ENCODE measurements around the gene RABAC1. TPM values are rescaled to one million over a fixed set of nuclear protein-coding genes. Genes with fewer than 3 reads are reported as not detected.

Gene RABAC1
- total RNA-seq, 1 experiment from 2014 or later = 94.0 TPM

DNA sequence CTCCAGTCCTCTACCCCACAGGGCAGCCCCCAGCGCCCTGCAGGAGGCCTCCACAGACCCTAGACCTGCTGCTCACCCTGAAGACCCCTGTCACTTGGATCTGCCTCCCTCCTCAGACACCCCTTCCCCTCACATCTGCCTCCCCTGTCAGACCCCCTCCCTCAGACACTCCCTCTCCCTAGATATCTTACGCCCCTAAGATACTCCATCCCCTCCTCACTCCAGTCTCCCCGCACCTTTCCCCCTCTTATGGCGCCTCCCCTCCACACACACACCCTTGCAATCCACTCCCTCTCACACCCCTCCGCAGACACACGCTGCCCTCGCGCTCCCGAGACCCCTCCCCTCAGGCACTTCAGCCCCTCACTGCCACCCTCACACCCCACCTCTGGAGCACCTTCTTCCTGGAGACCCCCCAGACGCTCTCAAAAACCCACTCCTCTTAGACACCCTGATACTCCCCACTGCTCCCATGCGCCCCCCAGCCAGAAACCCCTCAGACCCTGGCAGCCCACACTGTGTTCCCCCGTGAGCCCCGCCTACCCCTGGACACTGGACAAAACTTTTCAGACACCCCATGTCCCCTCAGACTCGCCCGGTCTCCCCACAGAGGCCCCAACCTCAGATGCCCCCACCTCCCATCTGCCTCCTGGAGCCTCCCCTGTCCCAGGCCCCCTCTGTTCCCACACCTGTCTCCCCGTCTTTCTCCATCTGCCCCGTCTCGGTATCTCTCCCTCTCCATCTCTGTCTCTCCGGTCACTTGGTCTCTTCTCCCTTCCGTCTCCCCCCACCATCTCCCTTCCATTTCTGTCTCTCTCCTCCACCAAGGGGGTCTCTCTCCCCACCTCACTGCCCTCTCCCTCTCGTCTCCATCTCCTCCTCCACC lies 45.3 kb downstream of the RABAC1 start:
- peaks cover 0 to 2% of the 10 kb centered on the region in 2 experiments; a peak in 1 of 5 replicates for H3K9me3 Mint-ChIP-seq
- H2BK5ac ChIP-seq (ENCODE audit: insufficient read length, low read length) = no peak overlapping the region
- peaks cover 5% of the 10 kb centered on the region for H3K23me2 ChIP-seq (ENCODE audit: insufficient read length, low read depth, low read length, poor library complexity, severe bottlenecking)
- no peak overlapping the region for H3T11ph ChIP-seq (ENCODE audit: low read length)
- no peaks in the 10 kb centered on the region for H3K79me1 ChIP-seq (ENCODE audit: insufficient read depth, low read depth, low read length, poor library complexity, severe bottlenecking)
- no peak overlapping the region for H3K56ac ChIP-seq (ENCODE audit: insufficient read length, low read depth, low read length)
- H3K27me3 ChIP-seq (ENCODE audit: insufficient read depth, low read length) = peaks cover 79% of the 10 kb centered on the region
- H4K91ac ChIP-seq (ENCODE audit: insufficient read length, low read depth, low read length) = no peak overlapping the region
- H3K27me3 Mint-ChIP-seq (ENCODE audit: low read depth) = peaks cover under 1% of the 10 kb centered on the region
- no peak overlapping the region for H4K5ac ChIP-seq (ENCODE audit: insufficient read length, low read depth, low read length)
- H3K4me1 ChIP-seq (ENCODE audit: insufficient read depth, low read length) = no peaks in the 10 kb centered on the region
- H2BK15ac ChIP-seq (ENCODE audit: low read depth, low read length) = no peak overlapping the region
- H2BK20ac ChIP-seq (ENCODE audit: low read depth, low read length, poor library complexity, severe bottlenecking) = no peak overlapping the region
- no peaks in the 10 kb centered on the region for H3K9me3 ChIP-seq (ENCODE audit: control insufficient read depth, low read depth, low read length)
- peak overlapping the region; percentile 48 for H3K4me2 ChIP-seq (ENCODE audit: insufficient read depth, insufficient read length, low read length)
- no peaks in the 10 kb centered on the region for H3K79me2 ChIP-seq (ENCODE audit: insufficient read depth, low read length)
- H2AK5ac ChIP-seq (ENCODE audit: insufficient read length, low read length) = no peak overlapping the region
- TF ChIP-seq, protein P1, sequence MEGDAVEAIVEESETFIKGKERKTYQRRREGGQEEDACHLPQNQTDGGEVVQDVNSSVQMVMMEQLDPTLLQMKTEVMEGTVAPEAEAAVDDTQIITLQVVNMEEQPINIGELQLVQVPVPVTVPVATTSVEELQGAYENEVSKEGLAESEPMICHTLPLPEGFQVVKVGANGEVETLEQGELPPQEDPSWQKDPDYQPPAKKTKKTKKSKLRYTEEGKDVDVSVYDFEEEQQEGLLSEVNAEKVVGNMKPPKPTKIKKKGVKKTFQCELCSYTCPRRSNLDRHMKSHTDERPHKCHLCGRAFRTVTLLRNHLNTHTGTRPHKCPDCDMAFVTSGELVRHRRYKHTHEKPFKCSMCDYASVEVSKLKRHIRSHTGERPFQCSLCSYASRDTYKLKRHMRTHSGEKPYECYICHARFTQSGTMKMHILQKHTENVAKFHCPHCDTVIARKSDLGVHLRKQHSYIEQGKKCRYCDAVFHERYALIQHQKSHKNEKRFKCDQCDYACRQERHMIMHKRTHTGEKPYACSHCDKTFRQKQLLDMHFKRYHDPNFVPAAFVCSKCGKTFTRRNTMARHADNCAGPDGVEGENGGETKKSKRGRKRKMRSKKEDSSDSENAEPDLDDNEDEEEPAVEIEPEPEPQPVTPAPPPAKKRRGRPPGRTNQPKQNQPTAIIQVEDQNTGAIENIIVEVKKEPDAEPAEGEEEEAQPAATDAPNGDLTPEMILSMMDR (conservative IDR thresholded peaks at IDR 0.05) = no peak
- no peak overlapping the region; a peak in 1 of 7 replicates for H3K27ac Mint-ChIP-seq
- H3K36me3 Mint-ChIP-seq (ENCODE audit: insufficient read depth in 1 of 3, low read depth in 3 of 3) = no peaks in the 10 kb centered on the region
- no peak overlapping the region for H4K8ac ChIP-seq (replicated peaks; ENCODE audit: insufficient read length, low read depth, low read length)
- H2BK12ac ChIP-seq (ENCODE audit: insufficient read length, low read depth, low read length) = no peak overlapping the region
- no peak for DNase-seq
- H3K4me3 Mint-ChIP-seq = peak overlapping the region; percentile 24 to 76; a peak in 4 of 5 replicates
- no peak overlapping the region for H3K18ac ChIP-seq (ENCODE audit: insufficient read length, low read depth, low read length)
- no peak overlapping the region for H3K27ac ChIP-seq (ENCODE audit: insufficient read length, low read depth, low read length)
- H3K4ac ChIP-seq (ENCODE audit: low read depth, low read length) = no peak overlapping the region
- H2BK120ac ChIP-seq (ENCODE audit: low read depth, low read length, poor library complexity, severe bottlenecking) = no peak overlapping the region
- H4K20me1 ChIP-seq (ENCODE audit: control insufficient read depth, insufficient read depth, insufficient read length) = peaks cover 3% of the 10 kb centered on the region
- no peak overlapping the region for H3K23ac ChIP-seq (ENCODE audit: insufficient read length, low read depth, low read length)
- H3K14ac ChIP-seq (ENCODE audit: insufficient read depth, low read length) = no peak overlapping the region
- WGBS (ENCODE audit: extremely low coverage, insufficient read length, low lambda C conversion rate) = no CpG with 5 or more reads among the region's 21 CpGs
- no peak overlapping the region for H2AFZ ChIP-seq (ENCODE audit: low read length)
- peaks cover 6 to 15% of the 10 kb centered on the region in 2 experiments; a peak in 3 of 4 replicates for H3K4me1 Mint-ChIP-seq
- H3K9ac ChIP-seq (ENCODE audit: extremely low read depth, insufficient read length, low read length) = no peak overlapping the region
